GM10266 (cell line): ENCODE measurements around the gene CLASRP.
"Not testable (repeated sequence)": the region's sequence is repeated elsewhere in the genome, so short reads cannot be mapped to it uniquely, and the experiment has no call there.

Experiments used
- DNase-seq: peaks from one replicate; pipeline ENCODE4 v3.0.0; 2012; ENCODE audit errors: extremely low spot score
- TF ChIP-seq, protein P1 (sequence below): IDR thresholded peaks from 2 replicates; pipeline ENCODE4 v1.5.1; 2012; ENCODE audit warnings: mild to moderate bottlenecking, low read depth; ENCODE audit not compliant: control insufficient read depth, insufficient read depth; ENCODE audit errors: missing control alignments

CLASRP gene

DNA sequence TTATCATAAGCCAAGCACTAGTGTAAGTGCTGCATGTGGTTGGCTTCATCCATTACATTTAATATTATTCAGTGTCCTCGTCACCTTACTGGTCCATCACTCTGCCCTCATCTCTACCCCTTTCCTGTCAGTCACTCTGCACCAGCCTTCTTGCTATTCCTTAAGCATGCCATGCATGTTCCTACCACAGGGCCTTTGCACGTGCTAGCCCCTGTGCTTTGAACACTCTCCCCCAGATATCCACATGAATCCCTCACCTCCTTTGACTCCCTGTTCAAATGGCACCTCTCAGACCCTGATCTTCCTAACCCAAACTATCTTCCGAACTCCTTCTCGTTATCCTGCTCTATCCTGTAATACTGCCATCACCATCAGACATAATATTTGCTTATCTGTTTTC is 40.8 kb upstream of the CLASRP start:
- TF ChIP-seq, protein P1, sequence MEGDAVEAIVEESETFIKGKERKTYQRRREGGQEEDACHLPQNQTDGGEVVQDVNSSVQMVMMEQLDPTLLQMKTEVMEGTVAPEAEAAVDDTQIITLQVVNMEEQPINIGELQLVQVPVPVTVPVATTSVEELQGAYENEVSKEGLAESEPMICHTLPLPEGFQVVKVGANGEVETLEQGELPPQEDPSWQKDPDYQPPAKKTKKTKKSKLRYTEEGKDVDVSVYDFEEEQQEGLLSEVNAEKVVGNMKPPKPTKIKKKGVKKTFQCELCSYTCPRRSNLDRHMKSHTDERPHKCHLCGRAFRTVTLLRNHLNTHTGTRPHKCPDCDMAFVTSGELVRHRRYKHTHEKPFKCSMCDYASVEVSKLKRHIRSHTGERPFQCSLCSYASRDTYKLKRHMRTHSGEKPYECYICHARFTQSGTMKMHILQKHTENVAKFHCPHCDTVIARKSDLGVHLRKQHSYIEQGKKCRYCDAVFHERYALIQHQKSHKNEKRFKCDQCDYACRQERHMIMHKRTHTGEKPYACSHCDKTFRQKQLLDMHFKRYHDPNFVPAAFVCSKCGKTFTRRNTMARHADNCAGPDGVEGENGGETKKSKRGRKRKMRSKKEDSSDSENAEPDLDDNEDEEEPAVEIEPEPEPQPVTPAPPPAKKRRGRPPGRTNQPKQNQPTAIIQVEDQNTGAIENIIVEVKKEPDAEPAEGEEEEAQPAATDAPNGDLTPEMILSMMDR: no peak
- DNase-seq: no peak

DNA sequence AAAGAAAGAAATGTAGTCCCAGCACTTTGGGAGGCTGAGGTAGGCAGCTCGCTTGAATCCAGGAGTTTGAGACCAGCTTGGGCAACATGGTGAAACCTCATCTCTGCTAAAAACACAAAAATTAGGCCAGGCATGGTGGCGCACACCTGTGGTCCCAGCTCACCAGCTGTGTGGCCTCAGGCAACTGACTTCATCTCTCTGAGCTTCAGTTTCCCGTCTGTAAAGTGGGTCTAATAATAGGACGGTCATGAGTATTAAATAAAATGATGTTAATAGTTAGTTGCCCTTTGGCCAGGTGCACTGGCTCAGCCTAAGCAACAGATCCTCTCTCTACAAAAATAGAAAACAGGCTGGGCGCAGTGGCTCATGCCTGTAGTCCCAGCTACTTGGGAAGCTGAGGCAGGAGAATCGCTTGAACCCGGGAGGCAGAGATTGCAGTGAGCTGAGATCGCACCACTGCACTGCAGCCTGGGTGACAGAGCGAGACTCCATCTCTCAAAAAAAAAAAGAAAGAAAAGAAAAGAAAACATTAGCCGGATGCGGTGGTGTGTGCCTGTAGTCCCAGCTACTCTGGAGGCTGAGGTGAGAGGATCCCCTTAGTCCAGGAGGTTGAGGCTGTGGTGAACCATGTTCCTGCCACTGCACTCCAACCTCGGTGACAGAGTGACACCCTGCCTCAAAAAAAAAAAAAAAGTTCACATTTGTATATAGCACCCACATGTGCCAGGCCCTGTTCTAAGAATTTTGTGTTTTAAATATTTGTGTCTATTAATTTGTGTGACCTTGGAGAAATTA is 39.5 kb upstream of the CLASRP start:
- not testable (repeated sequence) for DNase-seq

DNA sequence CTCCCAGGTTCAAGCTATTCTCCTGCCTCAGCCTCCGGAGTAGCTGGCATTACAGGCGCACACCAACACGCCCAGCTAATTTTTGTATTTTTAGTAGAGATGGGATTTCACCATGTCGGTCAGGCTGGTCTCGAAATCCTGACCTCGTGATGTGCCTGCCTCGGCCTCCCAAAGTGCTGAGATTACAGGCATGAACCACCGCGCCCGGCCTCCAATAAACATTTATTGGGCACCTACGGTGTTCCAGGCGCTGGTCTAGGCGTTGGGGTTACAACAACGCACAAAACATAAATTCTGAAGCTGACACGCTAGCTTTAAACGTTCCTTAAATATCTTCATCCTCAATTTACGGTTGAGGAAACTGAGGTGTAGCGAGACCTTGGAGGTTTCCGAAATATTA is 38.2 kb upstream of the CLASRP start:
- not testable (repeated sequence) for DNase-seq

GRCh38 chr19:45001087-45001739 is 37.6 kb upstream of the CLASRP start, which contains the start of gene RELB:
TSS of gene RELB (plus strand) at chr19:45001464. CDS start at chr19:45001580, 116 bp downstream.
- DNase-seq: peak; percentile 99
- TF ChIP-seq, protein P1: no peak

DNA sequence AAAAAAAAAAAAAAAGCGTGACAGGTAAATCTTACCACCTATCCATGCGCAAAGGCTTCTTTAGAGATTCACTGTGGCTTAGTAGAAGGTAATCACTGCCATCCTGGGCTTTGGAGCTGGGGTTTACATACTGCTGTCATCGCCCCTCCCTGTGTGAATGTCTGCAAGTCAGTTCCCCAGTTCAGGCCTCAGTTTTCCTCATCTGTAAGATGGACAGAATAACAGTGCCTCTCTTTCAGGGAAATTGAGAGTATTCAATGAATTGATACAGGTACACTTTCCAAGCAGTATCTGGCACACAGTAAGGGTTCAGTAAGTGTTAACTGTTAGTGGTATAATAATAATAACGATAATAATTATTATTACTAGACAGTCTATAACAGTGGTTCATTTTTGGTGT is 35.4 kb upstream of the CLASRP start:
- no peak for DNase-seq
- TF ChIP-seq, protein P1: no peak

DNA sequence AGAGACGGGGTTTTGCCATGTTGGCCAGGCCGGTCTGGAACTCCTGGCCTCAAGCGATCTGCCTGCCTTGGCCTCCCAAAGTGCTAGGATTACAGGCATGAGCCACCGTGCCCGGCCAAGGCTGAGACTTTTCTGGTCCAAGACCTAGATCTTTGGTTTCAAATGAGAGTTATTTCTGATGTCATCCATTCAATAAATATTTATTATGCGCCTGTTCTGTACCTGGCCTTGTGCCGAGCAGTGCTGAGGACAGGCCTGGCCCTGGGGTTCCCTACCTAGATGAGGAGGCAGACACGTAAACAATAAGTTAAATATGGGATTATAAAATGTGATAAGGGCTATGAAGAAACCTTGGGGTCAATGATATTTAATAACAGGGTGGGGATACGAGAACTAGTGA is 33.1 kb upstream of the CLASRP start:
- DNase-seq: no peak
- TF ChIP-seq, protein P1: no peak

DNA sequence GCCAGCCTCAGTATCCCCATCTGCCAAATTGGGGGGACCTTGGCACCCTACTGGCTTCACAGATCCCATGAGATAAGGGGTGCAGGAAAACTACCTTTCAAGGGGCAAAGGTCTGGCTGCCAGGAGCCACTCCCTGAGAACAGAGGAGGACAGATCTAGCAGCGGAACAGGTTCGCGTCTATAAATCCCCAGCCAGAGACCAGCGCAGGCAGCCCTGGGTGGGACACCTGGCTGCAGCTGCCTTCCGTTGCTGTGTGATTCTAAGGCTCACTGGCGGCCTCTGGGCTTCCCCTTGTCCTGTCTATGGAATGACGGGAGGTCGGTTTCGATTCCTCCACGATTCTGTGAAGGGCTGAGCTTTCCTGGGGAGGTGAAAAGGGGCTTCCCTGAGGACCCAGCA is 30.3 kb upstream of the CLASRP start:
- TF ChIP-seq, protein P1: no peak
- DNase-seq: no peak

GRCh38 chr19:45009625-45010255 is 29.1 kb upstream of the CLASRP start:
- DNase-seq: no peak
- TF ChIP-seq, protein P1: no peak
